ENCODE results near the gene MC5R.

Gene MC5R

GRCh38 chr18:13823707-13824395 lies at the start of gene MC5R:
TSS of gene MC5R (plus strand) at chr18:13824149. CDS start at chr18:13825766, 1,617 bp downstream.
- intact Hi-C loops (cut with DNase I; ENCODE audit: low total_unique reads), result no loop called here

GRCh38 chr18:13775058-13775457 lies 48.9 kb upstream of the MC5R start:
- H3K4me1 ChIP-seq, result no peaks in the 10 kb centered on the region
- H3K36me3 ChIP-seq, result no peaks in the 10 kb centered on the region
- intact Hi-C loops (cut with DNase I; ENCODE audit: low total_unique reads), result no loop called here
- no peak for TF ChIP-seq CTCF (IDR thresholded peaks at IDR 0.05)
- H3K27me3 ChIP-seq, result no peaks in the 10 kb centered on the region
- peaks cover 0 to 8% (median 0%) of the 10 kb centered on the region in 3 donors for H3K9me3 ChIP-seq
- H3K27ac ChIP-seq, result no peak overlapping the region
- no peak overlapping the region for H3K4me3 ChIP-seq
- no peak for DNase-seq

More at GRCh38 chr18:13823707-13824395, at the start of gene MC5R:
- H3K27ac ChIP-seq, result no peak within 1 kb of the TSS
- H3K27me3 ChIP-seq, result peaks cover 0 to 68% of the 10 kb centered on the region in 2 donors
- peak within 1 kb of the TSS; percentile 22 to 50 for H3K4me3 ChIP-seq
- DNase-seq, result peak in 1 of 2 donors; percentile 72
- TF ChIP-seq CTCF (IDR thresholded peaks at IDR 0.05), result peak; percentile 87 to 90
- no peaks in the 10 kb centered on the region for H3K36me3 ChIP-seq
- H3K9me3 ChIP-seq, result no peaks in the 10 kb centered on the region
- H3K4me1 ChIP-seq, result peaks cover 0 to 8% (median 4%) of the 10 kb centered on the region in 4 donors

- DNase-seq, result no peak
- intact Hi-C loops (cut with DNase I; ENCODE audit: low total_unique reads), result no loop called here
- no peaks in the 10 kb centered on the region for H3K36me3 ChIP-seq
- TF ChIP-seq CTCF (IDR thresholded peaks at IDR 0.05), result no peak
- peaks cover 0 to 4% (median 0%) of the 10 kb centered on the region in 3 donors for H3K9me3 ChIP-seq
- H3K4me1 ChIP-seq, result no peaks in the 10 kb centered on the region
- no peaks in the 10 kb centered on the region for H3K27me3 ChIP-seq
- no peak overlapping the region for H3K27ac ChIP-seq
- H3K4me3 ChIP-seq, result no peak overlapping the region
Measured at GRCh38 chr18:13791181-13791580, 32.8 kb upstream of the MC5R start.

GRCh38 chr18:13793819-13794218 lies 30.1 kb upstream of the MC5R start:
- Histone ChIP-seq H3K4me1 (no peaks in the 10 kb centered on the region), H3K9me3 (no peaks in the 10 kb centered on the region), H3K27me3 (peaks cover 0 to 10% of the 10 kb centered on the region in 2 donors), H3K36me3 (no peaks in the 10 kb centered on the region), H3K4me3 (no peak overlapping the region), H3K27ac (no peak overlapping the region)
- intact Hi-C loops (cut with DNase I; ENCODE audit: low total_unique reads), result no loop called here
- DNase-seq, result no peak
- TF ChIP-seq CTCF (IDR thresholded peaks at IDR 0.05), result no peak

- Histone ChIP-seq H3K36me3 (no peaks in the 10 kb centered on the region), H3K4me3 (no peak overlapping the region), H3K27ac (no peak overlapping the region), H3K27me3 (peaks cover 0 to 17% of the 10 kb centered on the region in 2 donors), H3K4me1 (peaks cover 0 to 9% (median 3%) of the 10 kb centered on the region in 4 donors), H3K9me3 (no peaks in the 10 kb centered on the region)
- DNase-seq, result no peak
- intact Hi-C loops (cut with DNase I; ENCODE audit: low total_unique reads), result no loop called here
- no peak for TF ChIP-seq CTCF (IDR thresholded peaks at IDR 0.05)
Measured at GRCh38 chr18:13796515-13796914, 27.4 kb upstream of the MC5R start.
